Measurements from ENCODE around the gene PDLIM3.

DNA sequence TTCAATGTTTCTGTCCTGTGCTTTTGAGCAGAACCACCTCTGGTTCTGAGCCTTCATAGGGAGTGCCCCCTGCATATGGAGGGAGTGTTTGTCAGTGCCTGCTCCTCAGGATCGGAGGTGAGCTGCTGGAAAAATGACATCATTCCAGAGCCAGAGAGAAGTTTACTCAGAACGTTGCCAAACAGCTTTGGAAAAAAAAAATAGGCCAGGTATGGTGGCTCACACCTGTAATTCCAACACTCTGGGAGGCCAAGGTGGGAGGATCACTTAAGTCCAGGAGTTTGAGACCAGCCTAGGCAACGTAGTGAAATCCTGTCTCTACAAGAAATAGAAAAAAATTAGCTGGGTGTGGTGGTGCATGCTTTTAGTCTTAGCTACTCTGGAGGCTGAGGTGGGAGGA is 27.2 kb upstream of the PDLIM3 start:
- no peak for TF ChIP-seq POLR2A (IDR thresholded peaks at IDR 0.05)
- TF ChIP-seq, protein P1, sequence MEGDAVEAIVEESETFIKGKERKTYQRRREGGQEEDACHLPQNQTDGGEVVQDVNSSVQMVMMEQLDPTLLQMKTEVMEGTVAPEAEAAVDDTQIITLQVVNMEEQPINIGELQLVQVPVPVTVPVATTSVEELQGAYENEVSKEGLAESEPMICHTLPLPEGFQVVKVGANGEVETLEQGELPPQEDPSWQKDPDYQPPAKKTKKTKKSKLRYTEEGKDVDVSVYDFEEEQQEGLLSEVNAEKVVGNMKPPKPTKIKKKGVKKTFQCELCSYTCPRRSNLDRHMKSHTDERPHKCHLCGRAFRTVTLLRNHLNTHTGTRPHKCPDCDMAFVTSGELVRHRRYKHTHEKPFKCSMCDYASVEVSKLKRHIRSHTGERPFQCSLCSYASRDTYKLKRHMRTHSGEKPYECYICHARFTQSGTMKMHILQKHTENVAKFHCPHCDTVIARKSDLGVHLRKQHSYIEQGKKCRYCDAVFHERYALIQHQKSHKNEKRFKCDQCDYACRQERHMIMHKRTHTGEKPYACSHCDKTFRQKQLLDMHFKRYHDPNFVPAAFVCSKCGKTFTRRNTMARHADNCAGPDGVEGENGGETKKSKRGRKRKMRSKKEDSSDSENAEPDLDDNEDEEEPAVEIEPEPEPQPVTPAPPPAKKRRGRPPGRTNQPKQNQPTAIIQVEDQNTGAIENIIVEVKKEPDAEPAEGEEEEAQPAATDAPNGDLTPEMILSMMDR (IDR thresholded peaks at IDR 0.05), result no peak
